HepG2 (cell line): ENCODE results near the gene CARD9. TPM values are rescaled to one million over a fixed set of nuclear protein-coding genes. Genes with fewer than 3 reads are reported as not detected.
A peak's percentile ranks its signal among the peaks of the same experiment; 100 is the strongest.

Experiments
- ATAC-seq: fragments of 200-7000 bp; cut with Tn5 transposase; 3 replicates; pipeline ENCODE4 v1.9.1; 2020; ENCODE audit warnings: mild to moderate bottlenecking, moderate library complexity
- BruUV-seq: library from RNA; stranded (reverse); fragments of 400-500 nt; replicated peaks from 2 replicates; lab custom pipeline; 2021; lab: Mats Ljungman, UMichigan
- CTCF ChIA-PET: fragments of 300-600 bp; formaldehyde crosslinking; extraction: SDS; loops from one replicate; lab custom pipeline; 2021; ENCODE audit warnings: low total read pairs, inconsistent platforms, low intra/inter-chr PET ratio; lab: Yijun Ruan, JAX
- POLR2A ChIA-PET: fragments of 350-600 bp; sonication (Branson Sonifier 250); formaldehyde crosslinking; loops from one replicate; lab custom pipeline; 2020; ENCODE audit warnings: antibody characterized with exemption, inconsistent platforms; lab: Yijun Ruan, JAX
- DNase-seq: peaks from one replicate; pipeline ENCODE4 v3.0.0-alpha.2; 2015; ENCODE audit warnings: low spot score
- FAIRE-seq: peaks from 3 replicates; lab custom pipeline; 2011; peaks lifted over from hg19 to GRCh38; lab: Jason Lieb, UNC
- H2AFZ ChIP-seq: one replicate; pipeline ENCODE4 v1.6.1; 2011; ENCODE audit warnings: low read length, inconsistent platforms
- H3K27ac ChIP-seq: fragments of 300-600 bp; 3 replicates; pipeline ENCODE4 v1.8.0; 2011; ENCODE audit warnings: mixed run types, mild to moderate bottlenecking, mixed read lengths, low read length, inconsistent platforms; ENCODE audit not compliant: insufficient read depth; ENCODE audit errors: extremely low read length
- H3K27me3 ChIP-seq, 2 experiments: fragments of 200-600 bp in 1 of 2; 2 replicates in 1 of 2; 3 replicates in 1 of 2; pipeline versions ENCODE4 v1.6.0 to v1.8.0; 2011; ENCODE audit warnings: low read length in 2 of 2, mild to moderate bottlenecking in 2 of 2, moderate library complexity in 2 of 2, inconsistent platforms in 1 of 2; ENCODE audit not compliant: insufficient read depth in 2 of 2, control insufficient read depth in 1 of 2
- H3K36me3 ChIP-seq, 2 experiments: fragments of 200-600 bp in 1 of 2; replicated peaks in 1 of 2; 2 replicates in 1 of 2; 3 replicates in 1 of 2; pipeline versions ENCODE4 v1.5.1 to v1.8.0; 2011; ENCODE audit warnings: low read length in 2 of 2, inconsistent platforms in 1 of 2; ENCODE audit not compliant: insufficient read depth in 2 of 2, control insufficient read depth in 1 of 2
- H3K4me1 ChIP-seq: 2 replicates; pipeline ENCODE4 v1.5.1; 2012; ENCODE audit warnings: low read length, inconsistent platforms; ENCODE audit not compliant: insufficient read depth
- H3K4me2 ChIP-seq: 2 replicates; pipeline ENCODE4 v1.6.0; 2011; ENCODE audit warnings: low read depth, low read length, inconsistent platforms
- H3K4me3 ChIP-seq, 3 experiments: fragments of 200-600 bp in 1 of 3; sonication (generic), shearing (Covaris generic) in 1 of 3; replicated peaks in 1 of 3; 2 replicates each; pipeline ENCODE4 v1.5.1; 2011 to 2016; ENCODE audit warnings: low read length in 3 of 3, inconsistent platforms in 2 of 3, low read depth in 2 of 3, mild to moderate bottlenecking in 2 of 3, control low read depth in 1 of 3, mixed read lengths in 1 of 3; ENCODE audit not compliant: insufficient read depth in 1 of 3
- H3K79me2 ChIP-seq: one replicate; pipeline ENCODE4 v1.6.1; 2011; ENCODE audit warnings: low read length, inconsistent platforms; ENCODE audit not compliant: insufficient read depth
- H3K9ac ChIP-seq: 2 replicates; pipeline ENCODE4 v1.6.0; 2011; ENCODE audit warnings: mild to moderate bottlenecking, low read depth, low read length, inconsistent platforms; ENCODE audit not compliant: insufficient read depth
- H3K9me3 ChIP-seq: 2 replicates; pipeline ENCODE4 v1.5.1; 2012; ENCODE audit warnings: mild to moderate bottlenecking, low read length
- H4K20me1 ChIP-seq: 2 replicates; pipeline ENCODE4 v1.6.0; 2011; ENCODE audit warnings: inconsistent platforms, mild to moderate bottlenecking, low read length, moderate library complexity; ENCODE audit not compliant: insufficient read depth
- AGO1 ChIP-seq: fragments of 200-400 bp; formaldehyde crosslinking; IDR thresholded peaks from 2 replicates; pipeline ENCODE4 v1.6.1; 2017; ENCODE audit warnings: mild to moderate bottlenecking, low read depth, low read length, moderate library complexity; ENCODE audit not compliant: poor library complexity, severe bottlenecking
- AGO2 ChIP-seq: fragments of 200-400 bp; formaldehyde crosslinking; optimal IDR thresholded peaks from 2 replicates; pipeline ENCODE3; 2017; ENCODE audit warnings: mild to moderate bottlenecking, low read depth, low read length, moderate library complexity
- POLR2G ChIP-seq: fragments of 200-400 bp; formaldehyde crosslinking; IDR thresholded peaks from 2 replicates; pipeline ENCODE4 v1.6.1; 2018; ENCODE audit warnings: mild to moderate bottlenecking, low read depth, low read length, moderate library complexity
- ZFP1 ChIP-seq: IDR thresholded peaks from 2 replicates; pipeline ENCODE4 v1.6.1; 2016
- ZNF451 ChIP-seq: sonication (generic); formaldehyde crosslinking; IDR thresholded peaks from 2 replicates; pipeline ENCODE4 v1.5.0; 2020; ENCODE audit warnings: mild to moderate bottlenecking, missing genetic modification reagents
- ZNF564 ChIP-seq: sonication (generic); formaldehyde crosslinking; IDR thresholded peaks from 2 replicates; pipeline ENCODE4 v1.8.1; 2023; ENCODE audit warnings: mild to moderate bottlenecking, missing genetic modification reagents
- ZNF7 ChIP-seq: IDR thresholded peaks from 2 replicates; pipeline ENCODE4 v1.6.1; 2016; ENCODE audit warnings: missing biosample characterization, missing genetic modification reagents
- ZNF777 ChIP-seq: sonication (generic); formaldehyde crosslinking; IDR thresholded peaks from 2 replicates; pipeline ENCODE4 v1.4.0; 2020; ENCODE audit warnings: missing genetic modification reagents
- WGBS: methylation state at CpG from one replicate; pipeline ENCODE4 v1.1.6; 2017; ENCODE audit warnings: low lambda C conversion rate; 5-methylcytosine and 5-hydroxymethylcytosine counted together
- in situ Hi-C: cut with HindIII; loops from 2 replicates; pipeline ENCODE4 v1.10.0; 2017; ENCODE audit warnings: low pct_unique_long_range_greater_than_20kb; ENCODE audit not compliant: extremely low pct_ligation_motif_present
- intact Hi-C: fragments of 100-400 bp; cut with micrococcal nuclease; formaldehyde crosslinking; loops from one replicate; pipeline ENCODE4 v1.10.0; 2022; ENCODE audit not compliant: unreplicated experiment
- polyA plus RNA-seq, 8 experiments: library from polyadenylated mRNA; depleted of rRNA in 3 of 8; stranded (reverse) in 7 of 8; unstranded in 1 of 8; fragments of >200 nt; fragmentation: Illumina TruSeq in 4 of 8; extraction: Trizol in 4 of 8; gene quantifications; 2 replicates each; pipeline versions ENCODE4 v1.2.1 to v1.2.3, GENCODE V29; 2011 to 2016; ENCODE audit warnings: low read depth in 4 of 8, missing spikeins in 1 of 8, mixed read lengths in 1 of 8; ENCODE audit not compliant: insufficient read depth in 1 of 8
- total RNA-seq, 5 experiments: library from RNA; depleted of rRNA; stranded (reverse); fragments of >200 nt; fragmentation: Illumina TruSeq; extraction: Trizol; gene quantifications; 2 replicates each; pipeline ENCODE4 v1.2.3, GENCODE V29; 2016; ENCODE audit warnings: low read depth in 1 of 5
- TF ChIP-seq, protein P1 (sequence below): sonication (generic); formaldehyde crosslinking; IDR thresholded peaks from 2 replicates; pipeline ENCODE4 v1.9.0; 2021; ENCODE audit warnings: mild to moderate bottlenecking, missing genetic modification reagents
- TF ChIP-seq, protein P2 (sequence below): sonication (generic); formaldehyde crosslinking; IDR thresholded peaks from 2 replicates; pipeline ENCODE4 v1.5.1; 2020; ENCODE audit warnings: missing genetic modification reagents, mild to moderate bottlenecking, borderline replicate concordance

Gene CARD9
- total and polyA plus RNA-seq, 2 of the 13 experiments (the other 11 are each of a cell fraction or from before 2014, with no cell fraction given), result 3.3 to 7.4 TPM

DNA sequence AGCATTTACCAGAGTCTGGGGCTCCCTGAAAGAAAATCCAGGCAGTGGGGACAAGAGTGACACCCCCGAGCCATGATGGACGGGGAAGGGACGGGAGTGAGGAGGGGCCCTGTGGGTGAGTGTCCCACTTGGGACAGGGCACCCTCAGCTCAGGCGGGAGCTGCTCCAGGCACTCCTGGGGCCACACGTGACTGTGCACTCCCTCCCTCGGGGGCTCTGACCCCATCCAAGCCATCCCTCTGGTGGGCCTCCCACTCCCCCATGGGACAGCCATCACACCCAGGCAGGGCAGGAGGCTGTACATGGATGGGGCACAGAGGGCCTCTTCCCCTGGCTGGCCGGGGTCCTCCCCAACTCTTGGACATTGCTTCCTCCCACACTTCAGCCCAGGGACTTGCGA is 3.0 kb upstream of the CARD9 start:
- DNase-seq (no peak), FAIRE-seq (no peak), ATAC-seq (no peak)
- H3K27ac ChIP-seq, result no peak overlapping the region
- WGBS, result 79% methylated on average over 6 of the region's 8 CpGs
- H4K20me1 ChIP-seq, result no peaks in the 10 kb centered on the region
- TF ChIP-seq ZNF7 (CRISPR knock-in tag) (no peak), AGO1 (peak; percentile 14), AGO2 (peak; percentile 50), POLR2G (0 out of 2 replicates have a peak, but pooled peaks have one; percentile 15)
- no peak overlapping the region for H3K4me3 ChIP-seq
- H3K4me2 ChIP-seq, result no peak overlapping the region
- no TSS peak for BruUV-seq
- H3K4me1 ChIP-seq, result peaks cover 22% of the 10 kb centered on the region
- H2AFZ ChIP-seq, result no peak overlapping the region
- peaks cover 6 to 11% of the 10 kb centered on the region in 2 experiments; a peak in 2 of 5 replicates for H3K36me3 ChIP-seq
- H3K79me2 ChIP-seq, result no peaks in the 10 kb centered on the region
- H3K27me3 ChIP-seq, result no peaks in the 10 kb centered on the region; a peak in 1 of 5 replicates
- no peak overlapping the region for H3K9ac ChIP-seq
- ChIA-PET POLR2A (no interaction called here), CTCF (no interaction called here)
- H3K9me3 ChIP-seq, result no peaks in the 10 kb centered on the region
- intact Hi-C loops, result no loop called here
- in situ Hi-C loops, result no loop called here

DNA sequence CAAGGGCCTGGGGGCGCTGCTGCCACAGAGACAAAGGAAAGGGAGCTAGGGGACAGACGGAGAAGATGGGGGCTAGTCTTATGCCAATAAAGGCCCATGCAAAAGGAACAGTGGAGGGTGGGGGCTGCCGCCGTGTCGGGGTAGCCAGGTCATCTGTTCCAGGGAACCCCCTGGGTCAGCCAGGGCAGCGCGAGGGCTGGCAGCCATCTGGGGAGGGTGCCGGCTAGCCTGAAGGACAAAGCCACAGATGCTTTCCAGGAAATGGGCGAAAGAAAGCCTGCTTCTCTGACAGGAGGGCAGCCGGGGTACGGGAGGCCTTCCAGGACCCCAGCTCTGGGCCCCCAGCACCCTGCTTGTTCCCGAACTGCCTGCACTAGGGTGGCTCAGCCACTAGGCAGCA is 1.6 kb upstream of the CARD9 start:
- Histone ChIP-seq H3K27me3 (no peaks in the 10 kb centered on the region; a peak in 1 of 5 replicates), H4K20me1 (no peaks in the 10 kb centered on the region), H3K27ac (no peak overlapping the region), H3K4me1 (peaks cover 22% of the 10 kb centered on the region), H2AFZ (no peak overlapping the region), H3K79me2 (no peaks in the 10 kb centered on the region), H3K36me3 (peaks cover 0 to 3% of the 10 kb centered on the region in 2 experiments; a peak in 1 of 5 replicates), H3K9ac (no peak overlapping the region), H3K4me2 (no peak overlapping the region), H3K9me3 (no peaks in the 10 kb centered on the region), H3K4me3 (no peak overlapping the region)
- ChIA-PET POLR2A (interaction anchor here (4.0 kb wide), 1 partner anchor 12 kb away, joined by 38 read pairs; the partner anchor contains the start of gene DNLZ), CTCF (no interaction called here)
- in situ Hi-C loops (no loop called here), intact Hi-C loops (no loop called here)
- WGBS, result 95% methylated on average over 9 of the region's 12 CpGs
- FAIRE-seq (no peak), ATAC-seq (no peak), DNase-seq (no peak)
- TF ChIP-seq ZNF451 (no peak), ZNF777 (CRISPR knock-in tag) (no peak), ZFP1 (CRISPR knock-in tag) (no peak), ZNF564 (CRISPR knock-in tag) (no peak)
- TF ChIP-seq, protein P1, sequence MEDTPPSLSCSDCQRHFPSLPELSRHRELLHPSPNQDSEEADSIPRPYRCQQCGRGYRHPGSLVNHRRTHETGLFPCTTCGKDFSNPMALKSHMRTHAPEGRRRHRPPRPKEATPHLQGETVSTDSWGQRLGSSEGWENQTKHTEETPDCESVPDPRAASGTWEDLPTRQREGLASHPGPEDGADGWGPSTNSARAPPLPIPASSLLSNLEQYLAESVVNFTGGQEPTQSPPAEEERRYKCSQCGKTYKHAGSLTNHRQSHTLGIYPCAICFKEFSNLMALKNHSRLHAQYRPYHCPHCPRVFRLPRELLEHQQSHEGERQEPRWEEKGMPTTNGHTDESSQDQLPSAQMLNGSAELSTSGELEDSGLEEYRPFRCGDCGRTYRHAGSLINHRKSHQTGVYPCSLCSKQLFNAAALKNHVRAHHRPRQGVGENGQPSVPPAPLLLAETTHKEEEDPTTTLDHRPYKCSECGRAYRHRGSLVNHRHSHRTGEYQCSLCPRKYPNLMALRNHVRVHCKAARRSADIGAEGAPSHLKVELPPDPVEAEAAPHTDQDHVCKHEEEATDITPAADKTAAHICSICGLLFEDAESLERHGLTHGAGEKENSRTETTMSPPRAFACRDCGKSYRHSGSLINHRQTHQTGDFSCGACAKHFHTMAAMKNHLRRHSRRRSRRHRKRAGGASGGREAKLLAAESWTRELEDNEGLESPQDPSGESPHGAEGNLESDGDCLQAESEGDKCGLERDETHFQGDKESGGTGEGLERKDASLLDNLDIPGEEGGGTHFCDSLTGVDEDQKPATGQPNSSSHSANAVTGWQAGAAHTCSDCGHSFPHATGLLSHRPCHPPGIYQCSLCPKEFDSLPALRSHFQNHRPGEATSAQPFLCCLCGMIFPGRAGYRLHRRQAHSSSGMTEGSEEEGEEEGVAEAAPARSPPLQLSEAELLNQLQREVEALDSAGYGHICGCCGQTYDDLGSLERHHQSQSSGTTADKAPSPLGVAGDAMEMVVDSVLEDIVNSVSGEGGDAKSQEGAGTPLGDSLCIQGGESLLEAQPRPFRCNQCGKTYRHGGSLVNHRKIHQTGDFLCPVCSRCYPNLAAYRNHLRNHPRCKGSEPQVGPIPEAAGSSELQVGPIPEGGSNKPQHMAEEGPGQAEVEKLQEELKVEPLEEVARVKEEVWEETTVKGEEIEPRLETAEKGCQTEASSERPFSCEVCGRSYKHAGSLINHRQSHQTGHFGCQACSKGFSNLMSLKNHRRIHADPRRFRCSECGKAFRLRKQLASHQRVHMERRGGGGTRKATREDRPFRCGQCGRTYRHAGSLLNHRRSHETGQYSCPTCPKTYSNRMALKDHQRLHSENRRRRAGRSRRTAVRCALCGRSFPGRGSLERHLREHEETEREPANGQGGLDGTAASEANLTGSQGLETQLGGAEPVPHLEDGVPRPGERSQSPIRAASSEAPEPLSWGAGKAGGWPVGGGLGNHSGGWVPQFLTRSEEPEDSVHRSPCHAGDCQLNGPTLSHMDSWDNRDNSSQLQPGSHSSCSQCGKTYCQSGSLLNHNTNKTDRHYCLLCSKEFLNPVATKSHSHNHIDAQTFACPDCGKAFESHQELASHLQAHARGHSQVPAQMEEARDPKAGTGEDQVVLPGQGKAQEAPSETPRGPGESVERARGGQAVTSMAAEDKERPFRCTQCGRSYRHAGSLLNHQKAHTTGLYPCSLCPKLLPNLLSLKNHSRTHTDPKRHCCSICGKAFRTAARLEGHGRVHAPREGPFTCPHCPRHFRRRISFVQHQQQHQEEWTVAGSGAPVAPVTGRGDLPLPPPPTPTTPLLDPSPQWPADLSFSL (CRISPR knock-in tag), result no peak
- TF ChIP-seq, protein P2, sequence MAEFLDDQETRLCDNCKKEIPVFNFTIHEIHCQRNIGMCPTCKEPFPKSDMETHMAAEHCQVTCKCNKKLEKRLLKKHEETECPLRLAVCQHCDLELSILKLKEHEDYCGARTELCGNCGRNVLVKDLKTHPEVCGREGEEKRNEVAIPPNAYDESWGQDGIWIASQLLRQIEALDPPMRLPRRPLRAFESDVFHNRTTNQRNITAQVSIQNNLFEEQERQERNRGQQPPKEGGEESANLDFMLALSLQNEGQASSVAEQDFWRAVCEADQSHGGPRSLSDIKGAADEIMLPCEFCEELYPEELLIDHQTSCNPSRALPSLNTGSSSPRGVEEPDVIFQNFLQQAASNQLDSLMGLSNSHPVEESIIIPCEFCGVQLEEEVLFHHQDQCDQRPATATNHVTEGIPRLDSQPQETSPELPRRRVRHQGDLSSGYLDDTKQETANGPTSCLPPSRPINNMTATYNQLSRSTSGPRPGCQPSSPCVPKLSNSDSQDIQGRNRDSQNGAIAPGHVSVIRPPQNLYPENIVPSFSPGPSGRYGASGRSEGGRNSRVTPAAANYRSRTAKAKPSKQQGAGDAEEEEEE, result no peak
- BruUV-seq, result no TSS peak
